GM12878 (cell line): ENCODE results near the gene LYZL2. TPM values are rescaled to one million over a fixed set of nuclear protein-coding genes. Genes with fewer than 3 reads are reported as not detected.

Experiments used
- ATAC-seq: fragments of 200-7000 bp; cut with Tn5 transposase; 3 replicates; pipeline ENCODE4 v1.9.1; 2020; ENCODE audit warnings: mild to moderate bottlenecking, moderate library complexity
- BruUV-seq: library from RNA; stranded (reverse); fragments of 400-500 nt; replicated peaks from 2 replicates; lab custom pipeline; 2021; lab: Mats Ljungman, UMichigan
- CTCF ChIA-PET: fragments of 300-600 bp; sonication (Branson Sonifier 250); formaldehyde crosslinking; extraction: SDS; loops from one replicate; lab custom pipeline; 2021; ENCODE audit warnings: inconsistent platforms; lab: Yijun Ruan, JAX
- POLR2A ChIA-PET: fragments of 350-600 bp; formaldehyde crosslinking; extraction: SDS; loops from one replicate; lab custom pipeline; 2021; ENCODE audit warnings: inconsistent platforms; lab: Charles Lee
- RAD21 ChIA-PET: fragments of 300-600 bp; sonication (Branson Sonifier 250); formaldehyde crosslinking; loops from one replicate; lab custom pipeline; 2023; ENCODE audit warnings: antibody characterized with exemption; ENCODE audit not compliant: unreplicated experiment; lab: Charles Lee
- SMC1A ChIA-PET: fragments of 300-600 bp; sonication (Branson Sonifier 250); formaldehyde crosslinking; loops from one replicate; lab custom pipeline; 2023; ENCODE audit not compliant: unreplicated experiment, uncharacterized antibody; lab: Charles Lee
- DNase-seq: peaks from one replicate; pipeline ENCODE4 v3.0.0-alpha.2; 2011; ENCODE audit warnings: low read depth, low spot score
- FAIRE-seq: peaks from 3 replicates; lab custom pipeline; 2011; peaks lifted over from hg19 to GRCh38; lab: Jason Lieb, UNC
- H2AFZ ChIP-seq: 2 replicates; pipeline ENCODE4 v1.6.0; 2011; ENCODE audit warnings: low read depth, low read length, control low read depth; ENCODE audit not compliant: control insufficient read depth
- H3K27ac ChIP-seq: 2 replicates; pipeline ENCODE4 v1.5.1; 2011; ENCODE audit warnings: control low read depth; ENCODE audit not compliant: control insufficient read depth, insufficient read depth
- H3K27me3 ChIP-seq, 2 experiments: replicated peaks in 1 of 2; 2 replicates each; pipeline versions ENCODE4 v1.6.0 to v1.6.1; 2011; ENCODE audit warnings: low read length in 1 of 2; ENCODE audit not compliant: control insufficient read depth in 2 of 2, insufficient read depth in 2 of 2
- H3K36me3 ChIP-seq, 2 experiments: 2 replicates each; pipeline ENCODE4 v1.5.1; 2011; ENCODE audit warnings: low read length in 1 of 2; ENCODE audit not compliant: control insufficient read depth in 2 of 2, insufficient read depth in 2 of 2
- H3K4me1 ChIP-seq: 2 replicates; pipeline ENCODE4 v1.6.1; 2011; ENCODE audit warnings: mild to moderate bottlenecking, low read length, moderate library complexity, mixed read lengths; ENCODE audit not compliant: control insufficient read depth, insufficient read depth
- H3K4me2 ChIP-seq: 2 replicates; pipeline ENCODE4 v1.6.0; 2011; ENCODE audit warnings: control low read depth; ENCODE audit not compliant: control insufficient read depth, insufficient read depth
- H3K4me3 ChIP-seq: fragments of 200-600 bp; sonication (generic); 2 replicates; pipeline ENCODE4 v1.5.1; 2016
- H3K79me2 ChIP-seq: 2 replicates; pipeline ENCODE4 v1.6.0; 2011; ENCODE audit warnings: low read length; ENCODE audit not compliant: control insufficient read depth, insufficient read depth
- H3K9ac ChIP-seq: 2 replicates; pipeline ENCODE4 v1.8.0; 2011; ENCODE audit warnings: low read length, control low read depth, mixed read lengths; ENCODE audit not compliant: control insufficient read depth, insufficient read depth
- H3K9me3 ChIP-seq: replicated peaks from 3 replicates; pipeline ENCODE4 v1.5.1; 2011; ENCODE audit warnings: mild to moderate bottlenecking, low read length; ENCODE audit not compliant: control insufficient read depth, insufficient read depth
- H4K20me1 ChIP-seq: 2 replicates; pipeline ENCODE4 v1.6.0; 2011; ENCODE audit not compliant: control insufficient read depth, insufficient read depth
- IKZF1 ChIP-seq: fragments of 450-650 bp; conservative IDR thresholded peaks from 2 replicates; pipeline ENCODE4 v1.6.1; 2017; ENCODE audit warnings: antibody characterized with exemption, mild to moderate bottlenecking
- POLR2A ChIP-seq: IDR thresholded peaks from 2 replicates; pipeline ENCODE4 v1.6.1; 2011; ENCODE audit warnings: low read depth, mild to moderate bottlenecking, low read length
- POU2F2 ChIP-seq: IDR thresholded peaks from 3 replicates; pipeline ENCODE4 v1.6.1; 2011; ENCODE audit warnings: low read depth, mild to moderate bottlenecking, low read length, borderline replicate concordance
- WGBS: methylation state at CpG from one replicate; pipeline ENCODE4 v1.1.6; 2016; ENCODE audit warnings: low lambda C conversion rate; ENCODE audit not compliant: insufficient replicate concordance, insufficient coverage; ENCODE audit errors: missing lambda C conversion rate; 5-methylcytosine and 5-hydroxymethylcytosine counted together
- in situ Hi-C: fragments of 300-500 bp; cut with MboI; formaldehyde crosslinking; loops from 9 replicates; pipeline ENCODE4 v1.14.3; 2018; ENCODE audit warnings: mixed read lengths
- intact Hi-C: fragments of 100-400 bp; cut with micrococcal nuclease; formaldehyde crosslinking; loops from one replicate; pipeline ENCODE4 v1.14.2; 2022; ENCODE audit not compliant: unreplicated experiment
- polyA plus RNA-seq, 11 experiments: library from polyadenylated mRNA; depleted of rRNA in 4 of 11; unstranded in 6 of 11; stranded (reverse) in 5 of 11; fragments of >200 nt; fragmentation: Nextera tagmentation in 4 of 11; fragmentation: Illumina TruSeq in 1 of 11; extraction: Ambion mirVana in 4 of 11; extraction: Trizol in 1 of 11; gene quantifications; 1 replicate in 1 of 11; 2 replicates in 10 of 11; pipeline versions ENCODE4 v1.2.1 to v1.2.3, GENCODE V29; 2011 to 2016; ENCODE audit warnings: inconsistent platforms in 2 of 11, missing spikeins in 2 of 11, low read depth in 1 of 11
- total RNA-seq, 4 experiments: library from RNA; depleted of rRNA in 3 of 4; stranded (reverse); fragments of >200 nt in 3 of 4; fragmentation: Illumina TruSeq in 1 of 4; extraction: Trizol in 1 of 4; gene quantifications; 2 replicates each; pipeline versions ENCODE4 v1.2.1 to v1.2.3, GENCODE V29; 2013 to 2021
- TF ChIP-seq, protein P1 (sequence below): fragments of 450-650 bp; formaldehyde crosslinking; IDR thresholded peaks from 2 replicates; pipeline ENCODE4 v1.5.0; 2022; ENCODE audit warnings: mild to moderate bottlenecking, missing genetic modification characterization
- TF ChIP-seq, protein P2 (sequence below): fragments of 450-650 bp; IDR thresholded peaks from 2 replicates; pipeline ENCODE4 v1.6.1; 2018; ENCODE audit warnings: mild to moderate bottlenecking, low read depth, moderate library complexity; ENCODE audit not compliant: partially characterized antibody
- TF ChIP-seq, protein P3 (sequence below): fragments of 450-650 bp; formaldehyde crosslinking; IDR thresholded peaks from 2 replicates; pipeline ENCODE4 v1.4.0; 2022; ENCODE audit warnings: mild to moderate bottlenecking, moderate library complexity
- TF ChIP-seq, protein P4 (sequence below): IDR thresholded peaks from 2 replicates; pipeline ENCODE4 v1.6.1; 2011; ENCODE audit warnings: borderline replicate concordance, low read depth, mild to moderate bottlenecking, moderate library complexity, mixed read lengths, low read length; ENCODE audit not compliant: insufficient read depth; ENCODE audit errors: extremely low read length

Gene LYZL2
- total and polyA plus RNA-seq, 10 of the 15 experiments (the other 5 are each of a cell fraction or from before 2014, with no cell fraction given) = not detected

DNA sequence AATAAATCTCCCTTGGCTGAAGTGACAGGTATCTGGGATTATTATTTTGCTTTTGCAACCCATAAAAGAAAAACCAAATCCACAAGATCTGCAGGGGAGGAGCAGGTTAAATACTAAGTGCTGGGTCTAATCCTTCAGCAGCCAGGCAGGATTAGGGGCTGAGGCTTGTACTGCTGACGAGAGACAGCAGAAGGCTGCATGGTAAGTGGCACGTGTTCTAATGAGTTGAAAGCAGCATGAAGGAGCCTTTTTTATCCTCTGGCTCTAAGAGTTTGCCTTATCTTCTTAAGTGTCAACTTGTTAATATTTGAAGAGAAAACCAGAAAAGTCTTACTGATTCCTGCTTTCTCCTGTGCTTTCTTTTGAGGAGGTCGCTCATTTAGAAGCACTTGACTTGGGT, 50.0 kb downstream of the LYZL2 start:
- ChIA-PET POLR2A (no interaction called here), RAD21 (interaction anchor here (4.0 kb wide), 1 partner anchor 12 kb away, joined by 41 read pairs; no protein-coding TSS in a partner anchor), SMC1A (interaction anchor here (4.7 kb wide), 1 partner anchor 12 kb away, joined by 61 read pairs; no protein-coding TSS in a partner anchor), CTCF (interaction anchor here (4.9 kb wide), 1 partner anchor 12 kb away, joined by 127 read pairs; no protein-coding TSS in a partner anchor)
- in situ Hi-C loops = no loop called here
- no peaks in the 10 kb centered on the region for H3K79me2 ChIP-seq
- no peak overlapping the region for H2AFZ ChIP-seq
- peaks cover 6% of the 10 kb centered on the region for H3K4me1 ChIP-seq
- intact Hi-C loops = no loop called here
- no peaks in the 10 kb centered on the region for H3K27me3 ChIP-seq
- no peak overlapping the region for H3K9ac ChIP-seq
- H3K9me3 ChIP-seq = no peaks in the 10 kb centered on the region
- BruUV-seq = no TSS peak
- DNase-seq = no peak
- no peaks in the 10 kb centered on the region for H4K20me1 ChIP-seq
- TF ChIP-seq, protein P1, sequence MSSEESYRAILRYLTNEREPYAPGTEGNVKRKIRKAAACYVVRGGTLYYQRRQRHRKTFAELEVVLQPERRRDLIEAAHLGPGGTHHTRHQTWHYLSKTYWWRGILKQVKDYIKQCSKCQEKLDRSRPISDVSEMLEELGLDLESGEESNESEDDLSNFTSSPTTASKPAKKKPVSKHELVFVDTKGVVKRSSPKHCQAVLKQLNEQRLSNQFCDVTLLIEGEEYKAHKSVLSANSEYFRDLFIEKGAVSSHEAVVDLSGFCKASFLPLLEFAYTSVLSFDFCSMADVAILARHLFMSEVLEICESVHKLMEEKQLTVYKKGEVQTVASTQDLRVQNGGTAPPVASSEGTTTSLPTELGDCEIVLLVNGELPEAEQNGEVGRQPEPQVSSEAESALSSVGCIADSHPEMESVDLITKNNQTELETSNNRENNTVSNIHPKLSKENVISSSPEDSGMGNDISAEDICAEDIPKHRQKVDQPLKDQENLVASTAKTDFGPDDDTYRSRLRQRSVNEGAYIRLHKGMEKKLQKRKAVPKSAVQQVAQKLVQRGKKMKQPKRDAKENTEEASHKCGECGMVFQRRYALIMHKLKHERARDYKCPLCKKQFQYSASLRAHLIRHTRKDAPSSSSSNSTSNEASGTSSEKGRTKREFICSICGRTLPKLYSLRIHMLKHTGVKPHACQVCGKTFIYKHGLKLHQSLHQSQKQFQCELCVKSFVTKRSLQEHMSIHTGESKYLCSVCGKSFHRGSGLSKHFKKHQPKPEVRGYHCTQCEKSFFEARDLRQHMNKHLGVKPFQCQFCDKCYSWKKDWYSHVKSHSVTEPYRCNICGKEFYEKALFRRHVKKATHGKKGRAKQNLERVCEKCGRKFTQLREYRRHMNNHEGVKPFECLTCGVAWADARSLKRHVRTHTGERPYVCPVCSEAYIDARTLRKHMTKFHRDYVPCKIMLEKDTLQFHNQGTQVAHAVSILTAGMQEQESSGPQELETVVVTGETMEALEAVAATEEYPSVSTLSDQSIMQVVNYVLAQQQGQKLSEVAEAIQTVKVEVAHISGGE = no peak
- TF ChIP-seq, protein P2, sequence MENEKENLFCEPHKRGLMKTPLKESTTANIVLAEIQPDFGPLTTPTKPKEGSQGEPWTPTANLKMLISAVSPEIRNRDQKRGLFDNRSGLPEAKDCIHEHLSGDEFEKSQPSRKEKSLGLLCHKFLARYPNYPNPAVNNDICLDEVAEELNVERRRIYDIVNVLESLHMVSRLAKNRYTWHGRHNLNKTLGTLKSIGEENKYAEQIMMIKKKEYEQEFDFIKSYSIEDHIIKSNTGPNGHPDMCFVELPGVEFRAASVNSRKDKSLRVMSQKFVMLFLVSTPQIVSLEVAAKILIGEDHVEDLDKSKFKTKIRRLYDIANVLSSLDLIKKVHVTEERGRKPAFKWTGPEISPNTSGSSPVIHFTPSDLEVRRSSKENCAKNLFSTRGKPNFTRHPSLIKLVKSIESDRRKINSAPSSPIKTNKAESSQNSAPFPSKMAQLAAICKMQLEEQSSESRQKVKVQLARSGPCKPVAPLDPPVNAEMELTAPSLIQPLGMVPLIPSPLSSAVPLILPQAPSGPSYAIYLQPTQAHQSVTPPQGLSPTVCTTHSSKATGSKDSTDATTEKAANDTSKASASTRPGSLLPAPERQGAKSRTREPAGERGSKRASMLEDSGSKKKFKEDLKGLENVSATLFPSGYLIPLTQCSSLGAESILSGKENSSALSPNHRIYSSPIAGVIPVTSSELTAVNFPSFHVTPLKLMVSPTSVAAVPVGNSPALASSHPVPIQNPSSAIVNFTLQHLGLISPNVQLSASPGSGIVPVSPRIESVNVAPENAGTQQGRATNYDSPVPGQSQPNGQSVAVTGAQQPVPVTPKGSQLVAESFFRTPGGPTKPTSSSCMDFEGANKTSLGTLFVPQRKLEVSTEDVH = no peak
- TF ChIP-seq, protein P3, sequence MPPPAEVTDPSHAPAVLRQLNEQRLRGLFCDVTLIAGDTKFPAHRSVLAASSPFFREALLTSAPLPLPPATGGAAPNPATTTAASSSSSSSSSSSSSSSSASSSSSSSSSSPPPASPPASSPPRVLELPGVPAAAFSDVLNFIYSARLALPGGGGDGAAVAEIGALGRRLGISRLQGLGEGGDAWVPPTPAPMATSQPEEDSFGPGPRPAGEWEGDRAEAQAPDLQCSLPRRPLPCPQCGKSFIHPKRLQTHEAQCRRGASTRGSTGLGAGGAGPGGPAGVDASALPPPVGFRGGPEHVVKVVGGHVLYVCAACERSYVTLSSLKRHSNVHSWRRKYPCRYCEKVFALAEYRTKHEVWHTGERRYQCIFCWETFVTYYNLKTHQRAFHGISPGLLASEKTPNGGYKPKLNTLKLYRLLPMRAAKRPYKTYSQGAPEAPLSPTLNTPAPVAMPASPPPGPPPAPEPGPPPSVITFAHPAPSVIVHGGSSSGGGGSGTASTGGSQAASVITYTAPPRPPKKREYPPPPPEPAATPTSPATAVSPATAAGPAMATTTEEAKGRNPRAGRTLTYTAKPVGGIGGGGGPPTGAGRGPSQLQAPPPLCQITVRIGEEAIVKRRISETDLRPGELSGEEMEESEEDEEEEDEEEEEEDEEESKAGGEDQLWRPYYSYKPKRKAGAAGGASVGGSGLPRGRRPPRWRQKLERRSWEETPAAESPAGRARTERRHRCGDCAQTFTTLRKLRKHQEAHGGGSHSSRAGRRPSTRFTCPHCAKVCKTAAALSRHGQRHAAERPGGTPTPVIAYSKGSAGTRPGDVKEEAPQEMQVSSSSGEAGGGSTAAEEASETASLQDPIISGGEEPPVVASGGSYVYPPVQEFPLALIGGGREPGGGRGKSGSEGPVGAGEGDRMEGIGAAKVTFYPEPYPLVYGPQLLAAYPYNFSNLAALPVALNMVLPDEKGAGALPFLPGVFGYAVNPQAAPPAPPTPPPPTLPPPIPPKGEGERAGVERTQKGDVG = no peak
- TF ChIP-seq, protein P4, sequence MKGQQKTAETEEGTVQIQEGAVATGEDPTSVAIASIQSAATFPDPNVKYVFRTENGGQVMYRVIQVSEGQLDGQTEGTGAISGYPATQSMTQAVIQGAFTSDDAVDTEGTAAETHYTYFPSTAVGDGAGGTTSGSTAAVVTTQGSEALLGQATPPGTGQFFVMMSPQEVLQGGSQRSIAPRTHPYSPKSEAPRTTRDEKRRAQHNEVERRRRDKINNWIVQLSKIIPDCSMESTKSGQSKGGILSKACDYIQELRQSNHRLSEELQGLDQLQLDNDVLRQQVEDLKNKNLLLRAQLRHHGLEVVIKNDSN = no peak
- TF ChIP-seq IKZF1 = no peak
- TF ChIP-seq POLR2A = no peak
- TF ChIP-seq POU2F2 = no peak
- TF ChIP-seq, all 136 proteins: peak for 0
- H3K4me2 ChIP-seq = no peak overlapping the region
- ATAC-seq (no peak), FAIRE-seq (no peak)
- WGBS = 72% methylated on average over 3 of the region's 3 CpGs
- no peaks in the 10 kb centered on the region for H3K36me3 ChIP-seq
- H3K27ac ChIP-seq = no peak overlapping the region
- H3K4me3 ChIP-seq = no peak overlapping the region
